ENCODE data around the gene FRRS1.

- TF ChIP-seq, protein P1, sequence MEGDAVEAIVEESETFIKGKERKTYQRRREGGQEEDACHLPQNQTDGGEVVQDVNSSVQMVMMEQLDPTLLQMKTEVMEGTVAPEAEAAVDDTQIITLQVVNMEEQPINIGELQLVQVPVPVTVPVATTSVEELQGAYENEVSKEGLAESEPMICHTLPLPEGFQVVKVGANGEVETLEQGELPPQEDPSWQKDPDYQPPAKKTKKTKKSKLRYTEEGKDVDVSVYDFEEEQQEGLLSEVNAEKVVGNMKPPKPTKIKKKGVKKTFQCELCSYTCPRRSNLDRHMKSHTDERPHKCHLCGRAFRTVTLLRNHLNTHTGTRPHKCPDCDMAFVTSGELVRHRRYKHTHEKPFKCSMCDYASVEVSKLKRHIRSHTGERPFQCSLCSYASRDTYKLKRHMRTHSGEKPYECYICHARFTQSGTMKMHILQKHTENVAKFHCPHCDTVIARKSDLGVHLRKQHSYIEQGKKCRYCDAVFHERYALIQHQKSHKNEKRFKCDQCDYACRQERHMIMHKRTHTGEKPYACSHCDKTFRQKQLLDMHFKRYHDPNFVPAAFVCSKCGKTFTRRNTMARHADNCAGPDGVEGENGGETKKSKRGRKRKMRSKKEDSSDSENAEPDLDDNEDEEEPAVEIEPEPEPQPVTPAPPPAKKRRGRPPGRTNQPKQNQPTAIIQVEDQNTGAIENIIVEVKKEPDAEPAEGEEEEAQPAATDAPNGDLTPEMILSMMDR (IDR thresholded peaks at IDR 0.05) = no peak
- TF ChIP-seq POLR2A (IDR thresholded peaks at IDR 0.05) = no peak
Measured at GRCh38 chr1:99700020-99700419, 66.4 kb downstream of the FRRS1 start.
